ENCODE measurements around the gene BTBD10.

Gene BTBD10

GRCh38 chr11:13343931-13344717 is 118.9 kb downstream of the BTBD10 start:
- peak; percentile 76 for TF ChIP-seq CTCF (IDR thresholded peaks at IDR 0.05; ENCODE audit: control extremely low read depth, extremely low read depth, low read depth, missing control alignments)
- ChIA-PET CTCF (interaction anchor here (0.7 to 4.9 kb wide), 37 partner anchors 9 to 382 kb away, joined by 3 to 66 read pairs (median 5); no protein-coding TSS in a partner anchor), POLR2A (no interaction called here)
- DNase-seq (ENCODE audit: extremely low spot score), result peak; percentile 76

- POLR2A ChIA-PET, result no interaction called here
- CTCF ChIA-PET, result interaction anchor here (0.7 to 4.9 kb wide), 28 partner anchors 9 to 380 kb away, joined by 3 to 66 read pairs (median 6); no protein-coding TSS in a partner anchor
- peak; percentile 45 for DNase-seq (ENCODE audit: extremely low spot score)
- TF ChIP-seq CTCF (IDR thresholded peaks at IDR 0.05; ENCODE audit: control extremely low read depth, extremely low read depth, low read depth, missing control alignments), result no peak
These were observed 120.0 kb downstream of the BTBD10 start for GRCh38 chr11:13343067-13343466.

GRCh38 chr11:13341026-13341425 is 122.0 kb downstream of the BTBD10 start:
- POLR2A ChIA-PET, result no interaction called here
- DNase-seq (ENCODE audit: extremely low spot score), result no peak
- no peak for TF ChIP-seq CTCF (IDR thresholded peaks at IDR 0.05; ENCODE audit: control extremely low read depth, extremely low read depth, low read depth, missing control alignments)
- CTCF ChIA-PET, result interaction anchor here (0.9 kb wide), 1 partner anchor 85 kb away, joined by 3 read pairs; no protein-coding TSS in a partner anchor

DNA sequence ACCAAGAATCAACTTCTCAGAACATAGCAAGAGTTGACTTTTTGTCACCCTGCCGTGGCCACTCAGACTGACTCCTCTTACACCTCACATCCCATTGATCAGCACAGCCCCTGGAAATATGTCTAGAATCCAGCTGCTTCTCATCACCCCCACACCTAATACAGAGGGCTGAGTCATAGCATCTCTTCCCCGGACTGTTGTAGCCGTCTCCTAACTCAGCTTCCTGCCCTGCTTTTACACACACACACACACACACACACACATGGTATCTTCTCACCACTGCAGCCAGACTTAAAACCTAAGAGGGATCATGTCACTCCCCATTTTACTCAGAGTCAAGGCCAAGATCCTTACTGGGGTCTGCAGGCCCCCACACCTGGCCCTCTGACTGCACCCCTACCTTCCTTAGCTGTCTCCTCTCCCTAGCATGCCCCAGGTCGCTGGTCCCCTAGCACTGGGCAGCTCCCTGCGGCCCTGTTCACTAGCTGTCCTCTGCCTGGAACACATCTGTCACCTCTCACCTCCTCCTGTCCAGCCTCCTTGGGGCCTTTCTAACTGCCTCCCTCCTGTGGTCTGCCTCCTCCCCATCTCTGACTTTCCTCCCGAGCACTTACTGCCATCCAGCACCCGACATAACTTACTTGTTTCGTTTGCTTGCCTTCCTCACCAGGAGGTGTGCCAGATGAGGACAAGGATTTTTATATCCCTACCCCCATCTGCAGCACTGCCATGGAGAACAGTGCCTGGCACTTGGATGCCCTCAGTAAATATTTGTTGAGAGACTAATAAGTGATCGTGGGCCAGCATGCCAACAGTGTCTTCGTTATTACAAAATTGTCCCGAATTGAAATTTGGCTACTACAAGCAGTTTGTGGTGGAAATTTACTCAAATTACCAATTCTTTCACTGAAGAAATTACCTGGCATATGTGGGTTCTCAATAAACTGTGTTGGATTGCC is 123.5 kb downstream of the BTBD10 start:
- ChIA-PET POLR2A (no interaction called here), CTCF (interaction anchor here (0.8 to 2.0 kb wide), 6 partner anchors 12 to 854 kb away, joined by 3 to 6 read pairs (median 4); no protein-coding TSS in a partner anchor)
- TF ChIP-seq CTCF (IDR thresholded peaks at IDR 0.05; ENCODE audit: control extremely low read depth, extremely low read depth, low read depth, missing control alignments), result no peak
- DNase-seq (ENCODE audit: extremely low spot score), result no peak

GRCh38 chr11:13338427-13339069 is 124.5 kb downstream of the BTBD10 start:
- no peak for TF ChIP-seq CTCF (IDR thresholded peaks at IDR 0.05; ENCODE audit: control extremely low read depth, extremely low read depth, low read depth, missing control alignments)
- DNase-seq (ENCODE audit: extremely low spot score), result no peak
- CTCF ChIA-PET, result interaction anchor here (0.8 to 2.0 kb wide), 6 partner anchors 10 to 855 kb away, joined by 3 to 5 read pairs (median 4); no protein-coding TSS in a partner anchor
- POLR2A ChIA-PET, result no interaction called here
